ENCODE measurements around the gene CPA1. TPM values are rescaled to one million over a fixed set of nuclear protein-coding genes. Genes with fewer than 3 reads are reported as not detected.

CPA1 gene
- total RNA-seq, 2 experiments from 2014 or later, result not detected

GRCh38 chr7:130341882-130342281, 38.4 kb upstream of the CPA1 start:
- H3K27ac ChIP-seq (ENCODE audit: low read depth in 1 of 2, low read length in 2 of 2), result no peak overlapping the region
- H3K9me3 Mint-ChIP-seq, result no peaks in the 10 kb centered on the region
- no peak for TF ChIP-seq CTCF (IDR thresholded peaks at IDR 0.05)
- no peaks in the 10 kb centered on the region for H3K36me3 Mint-ChIP-seq (ENCODE audit: low read depth)
- H3K4me3 Mint-ChIP-seq, result no peak overlapping the region
- no peaks in the 10 kb centered on the region for H3K27me3 ChIP-seq (ENCODE audit: control insufficient read depth in 1 of 2, insufficient read depth in 2 of 2, low read length in 2 of 2)
- no peak for ATAC-seq (ENCODE audit: poor library complexity)
- no peaks in the 10 kb centered on the region for H3K4me1 Mint-ChIP-seq (ENCODE audit: low read depth)
- no peak overlapping the region for H3K4me3 ChIP-seq (ENCODE audit: low read length)
- no peaks in the 10 kb centered on the region for H3K36me3 ChIP-seq (ENCODE audit: insufficient read depth, low read length)
- intact Hi-C loops (cut with DNase I, micrococcal nuclease), result no loop called here
- H3K4me1 ChIP-seq (ENCODE audit: insufficient read depth, low read length), result no peaks in the 10 kb centered on the region
- ChIA-PET POLR2A (no interaction called here), CTCF (no interaction called here)
- peaks cover 0 to 4% of the 10 kb centered on the region in 2 experiments for H3K9me3 ChIP-seq (ENCODE audit: control insufficient read depth in 1 of 2, insufficient read depth in 1 of 2, low read length in 2 of 2)
- H3K27ac Mint-ChIP-seq, result no peak overlapping the region
- no peak for DNase-seq
- no peaks in the 10 kb centered on the region for H3K27me3 Mint-ChIP-seq

- no peaks in the 10 kb centered on the region for H3K36me3 Mint-ChIP-seq (ENCODE audit: low read depth)
- H3K27me3 ChIP-seq (ENCODE audit: control insufficient read depth in 1 of 2, insufficient read depth in 2 of 2, low read length in 2 of 2), result no peaks in the 10 kb centered on the region
- H3K27ac Mint-ChIP-seq, result no peak overlapping the region
- intact Hi-C loops (cut with DNase I, micrococcal nuclease), result no loop called here
- ChIA-PET CTCF (no interaction called here), POLR2A (no interaction called here)
- H3K27me3 Mint-ChIP-seq, result no peaks in the 10 kb centered on the region
- H3K9me3 ChIP-seq (ENCODE audit: control insufficient read depth in 1 of 2, insufficient read depth in 1 of 2, low read length in 2 of 2), result peaks cover 0 to 4% of the 10 kb centered on the region in 2 experiments
- no peak overlapping the region for H3K27ac ChIP-seq (ENCODE audit: low read depth in 1 of 2, low read length in 2 of 2)
- no peak overlapping the region for H3K4me3 Mint-ChIP-seq
- no peaks in the 10 kb centered on the region for H3K4me1 ChIP-seq (ENCODE audit: insufficient read depth, low read length)
- ATAC-seq (ENCODE audit: poor library complexity), result no peak
- H3K36me3 ChIP-seq (ENCODE audit: insufficient read depth, low read length), result no peaks in the 10 kb centered on the region
- no peaks in the 10 kb centered on the region for H3K9me3 Mint-ChIP-seq
- H3K4me1 Mint-ChIP-seq (ENCODE audit: low read depth), result no peaks in the 10 kb centered on the region
- no peak for TF ChIP-seq CTCF (IDR thresholded peaks at IDR 0.05)
- H3K4me3 ChIP-seq (ENCODE audit: low read length), result no peak overlapping the region
- DNase-seq, result no peak
These were observed 37.5 kb upstream of the CPA1 start for GRCh38 chr7:130342701-130343380.

- Histone ChIP-seq H3K27me3 (ENCODE audit: control insufficient read depth in 1 of 2, insufficient read depth in 2 of 2, low read length in 2 of 2) (no peaks in the 10 kb centered on the region), H3K36me3 (ENCODE audit: insufficient read depth, low read length) (no peaks in the 10 kb centered on the region), H3K9me3 (ENCODE audit: control insufficient read depth in 1 of 2, insufficient read depth in 1 of 2, low read length in 2 of 2) (peaks cover 0 to 4% of the 10 kb centered on the region in 2 experiments), H3K4me3 (ENCODE audit: low read length) (no peak within 1 kb of the TSS), H3K4me1 (ENCODE audit: insufficient read depth, low read length) (no peaks in the 10 kb centered on the region), H3K27ac (ENCODE audit: low read depth in 1 of 2, low read length in 2 of 2) (no peak within 1 kb of the TSS)
- CTCF ChIA-PET, result no interaction called here
- no peak for TF ChIP-seq CTCF (IDR thresholded peaks at IDR 0.05)
- ATAC-seq (ENCODE audit: poor library complexity), result no peak
- POLR2A ChIA-PET, result no interaction called here
- no peaks in the 10 kb centered on the region for H3K9me3 Mint-ChIP-seq
- H3K36me3 Mint-ChIP-seq (ENCODE audit: low read depth), result no peaks in the 10 kb centered on the region
- H3K27me3 Mint-ChIP-seq, result no peaks in the 10 kb centered on the region
- H3K4me3 Mint-ChIP-seq, result no peak within 1 kb of the TSS
- intact Hi-C loops (cut with DNase I, micrococcal nuclease), result no loop called here
- DNase-seq, result no peak
- no peak within 1 kb of the TSS for H3K27ac Mint-ChIP-seq
- no peaks in the 10 kb centered on the region for H3K4me1 Mint-ChIP-seq (ENCODE audit: low read depth)
These were observed 35.9 kb upstream of the CPA1 start, which contains the start of gene CPA5 for GRCh38 chr7:130344271-130344866. Gene CPA5, plus strand, starts transcription at chr7:130344816. Its CDS starts 1,670 bp downstream, at chr7:130346486.
